ENCODE measurements around the gene COL17A1.

Gene COL17A1

GRCh38 chr10:104029521-104029860 lies 56.2 kb downstream of the COL17A1 start:
- DNase-seq = no peak

GRCh38 chr10:104028823-104029520 lies 56.7 kb downstream of the COL17A1 start:
- no peak for DNase-seq

GRCh38 chr10:104028146-104028545 lies 57.5 kb downstream of the COL17A1 start:
- DNase-seq = no peak

DNA sequence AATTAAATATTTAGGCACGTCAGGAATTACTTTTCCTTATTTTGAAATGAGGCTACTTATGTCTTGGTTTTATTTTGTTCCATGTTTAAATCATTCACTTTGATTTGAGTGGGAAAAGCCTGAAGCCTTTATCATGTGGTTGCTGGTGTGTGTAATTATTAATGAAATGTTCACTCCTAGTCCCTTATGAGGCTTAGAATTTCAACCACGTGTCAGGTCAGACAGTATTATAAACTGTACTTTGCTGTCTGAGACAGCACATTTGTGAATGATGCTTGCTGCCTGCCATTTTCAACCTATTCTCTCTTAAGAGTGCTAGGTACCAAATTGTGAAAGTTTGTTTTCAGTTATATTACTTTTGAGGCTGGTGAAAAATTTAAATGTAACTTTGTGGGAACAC lies 58.9 kb downstream of the COL17A1 start:
- no peak for DNase-seq

DNA sequence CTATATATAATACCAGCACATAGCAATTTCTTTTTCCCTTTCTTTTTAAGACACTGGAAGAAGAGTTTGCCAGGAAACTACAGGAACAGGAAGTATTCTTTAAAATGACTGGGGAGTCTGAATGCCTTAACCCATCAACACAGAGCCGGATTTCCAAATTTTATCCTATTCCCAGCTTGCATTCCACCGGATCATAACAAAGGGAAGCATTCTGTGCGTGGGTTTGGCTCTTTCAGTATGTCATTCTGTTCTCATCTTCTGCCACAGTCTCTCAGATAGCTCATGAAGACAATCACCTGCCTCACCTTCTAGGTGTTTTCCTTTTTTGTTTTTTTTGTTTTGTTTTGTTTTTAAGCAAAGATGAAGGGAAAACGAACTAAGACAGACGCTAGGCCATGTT lies 60.2 kb downstream of the COL17A1 start:
- DNase-seq = no peak

DNA sequence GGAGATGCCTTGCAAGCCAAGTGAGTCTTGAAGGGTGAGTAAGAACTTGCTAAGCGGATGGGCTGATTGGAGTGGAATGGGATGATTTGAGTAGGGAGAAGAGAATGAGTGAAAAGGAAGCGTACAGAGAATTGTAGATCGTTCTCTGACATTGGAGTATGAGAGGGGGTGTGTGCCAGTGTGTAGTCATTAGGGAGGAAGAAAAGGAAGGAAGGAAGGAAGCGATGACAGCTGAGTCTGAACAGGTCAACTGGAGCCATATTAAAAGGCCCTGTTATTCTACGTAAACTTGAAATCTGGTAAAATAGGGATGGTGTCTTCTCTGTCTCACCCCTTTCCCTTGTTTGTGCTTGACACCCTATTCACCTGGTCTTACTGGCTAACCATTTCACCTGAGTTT lies 63.7 kb downstream of the COL17A1 start:
- no peak for DNase-seq

DNA sequence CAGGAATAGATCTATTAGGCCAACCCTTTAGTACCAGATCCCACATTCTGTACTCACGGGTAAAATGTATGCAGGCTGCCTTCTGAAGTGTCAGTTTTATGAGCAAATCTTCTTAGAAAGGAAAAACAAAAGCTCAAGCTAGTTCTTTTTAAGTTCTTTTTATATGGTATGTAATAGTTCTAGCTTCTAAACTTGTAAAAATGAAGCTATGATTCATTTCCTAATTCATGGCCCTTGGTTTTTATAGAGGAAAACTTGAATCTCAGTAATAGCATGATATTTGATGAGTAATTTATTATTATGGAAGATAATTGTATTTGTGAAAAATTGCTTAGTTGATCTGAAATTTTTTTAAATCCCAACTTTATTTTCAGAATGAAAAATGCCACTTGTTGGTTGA lies 64.4 kb downstream of the COL17A1 start:
- no peak for DNase-seq

DNA sequence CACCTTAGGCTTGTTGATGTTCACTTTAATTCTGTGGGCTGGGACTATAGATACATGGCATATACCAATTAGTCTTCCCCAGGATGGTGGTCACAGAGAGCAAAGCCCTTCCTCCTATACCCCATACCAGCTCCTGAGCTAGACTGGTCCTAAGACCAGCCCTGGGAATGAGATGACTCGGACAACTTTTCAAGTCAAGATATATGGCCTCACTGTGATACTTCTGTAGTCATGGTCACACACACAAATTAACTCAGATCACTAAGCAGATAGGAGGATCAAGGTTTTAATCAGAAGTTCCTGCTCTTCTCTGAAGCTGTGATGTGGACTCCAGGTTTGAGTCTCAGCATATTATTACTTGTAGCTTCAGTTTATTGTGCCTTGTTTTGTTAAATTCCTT lies 65.7 kb downstream of the COL17A1 start:
- no peak for DNase-seq

- DNase-seq = no peak
Observed at GRCh38 chr10:104018471-104018870, 67.2 kb downstream of the COL17A1 start.

- no peak for DNase-seq
Observed at GRCh38 chr10:104016661-104017060, 69.0 kb downstream of the COL17A1 start.

- no peak for DNase-seq
Observed at GRCh38 chr10:104014176-104014575, 71.5 kb downstream of the COL17A1 start.

- no peak for DNase-seq
Observed at GRCh38 chr10:104013489-104013888, 72.2 kb downstream of the COL17A1 start.

- DNase-seq = no peak
Observed at GRCh38 chr10:104011904-104012303, 73.8 kb downstream of the COL17A1 start.

- DNase-seq = no peak
Observed at GRCh38 chr10:104005172-104005863, 80.4 kb downstream of the COL17A1 start.

- no peak for DNase-seq
Observed at GRCh38 chr10:104002911-104003310, 82.8 kb downstream of the COL17A1 start.

GRCh38 chr10:103998805-103999204 lies 86.9 kb downstream of the COL17A1 start:
- no peak for DNase-seq

- DNase-seq = no peak
Observed at GRCh38 chr10:103995134-103995533, 90.5 kb downstream of the COL17A1 start.

GRCh38 chr10:103991393-103992128 lies 94.1 kb downstream of the COL17A1 start:
- DNase-seq = no peak

GRCh38 chr10:103990531-103990930 lies 95.1 kb downstream of the COL17A1 start:
- DNase-seq = no peak

GRCh38 chr10:103990121-103990520 lies 95.6 kb downstream of the COL17A1 start:
- no peak for DNase-seq

- DNase-seq = no peak
Observed at GRCh38 chr10:103986360-103986759, 99.3 kb downstream of the COL17A1 start.

- DNase-seq = no peak
Observed at GRCh38 chr10:103985726-103986125, 100.0 kb downstream of the COL17A1 start.

GRCh38 chr10:103983367-103983911 lies 102.2 kb downstream of the COL17A1 start:
- no peak for DNase-seq

DNA sequence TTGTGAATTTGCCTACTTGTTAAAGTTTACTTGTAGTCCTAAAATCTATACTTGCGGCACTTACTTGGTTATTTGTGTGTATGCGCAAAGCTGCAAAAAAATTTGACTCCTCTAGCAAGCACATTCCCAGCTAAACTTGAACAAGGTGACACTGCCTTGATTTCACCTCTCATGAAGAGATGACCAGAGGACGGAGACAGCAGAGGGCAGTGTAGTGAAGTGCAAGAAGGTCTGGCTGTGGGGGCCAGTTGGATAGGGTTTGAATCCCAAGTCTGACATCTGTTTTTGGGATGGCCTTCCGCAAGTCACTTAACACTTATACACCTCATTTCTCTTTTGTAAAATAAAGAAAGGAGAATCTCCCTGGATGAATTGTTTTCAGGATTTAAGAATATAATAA lies 103.0 kb downstream of the COL17A1 start:
- DNase-seq = no peak

Data from NCI-H1694 (cell line).